Osteoblast (primary cell): Measurements from ENCODE around the gene KTN1. TPM values are rescaled to one million over a fixed set of nuclear protein-coding genes. Genes with fewer than 3 reads are reported as not detected.

ENCODE experiments used
- DNase-seq: peaks from one replicate; pipeline ENCODE4 v3.0.0; 2011; ENCODE audit warnings: low spot score, mixed read lengths; ENCODE audit not compliant: insufficient read length; ENCODE audit errors: missing footprints
- H2AFZ ChIP-seq: 2 replicates; pipeline ENCODE4 v1.6.0; 2011; ENCODE audit warnings: mild to moderate bottlenecking, low read length
- H3K27ac ChIP-seq: 2 replicates; pipeline ENCODE4 v1.5.1; 2011; ENCODE audit warnings: mild to moderate bottlenecking, low read depth, low read length, moderate library complexity
- H3K27me3 ChIP-seq: 2 replicates; pipeline ENCODE4 v1.6.0; 2012; ENCODE audit warnings: mild to moderate bottlenecking, control low read depth, inconsistent platforms, low read length, moderate library complexity; ENCODE audit not compliant: insufficient read depth
- H3K36me3 ChIP-seq: 2 replicates; pipeline ENCODE4 v1.5.1; 2011; ENCODE audit warnings: mild to moderate bottlenecking, low read length, control low read depth, moderate library complexity; ENCODE audit not compliant: insufficient read depth
- H3K4me1 ChIP-seq: 2 replicates; pipeline ENCODE4 v1.5.1; 2011; ENCODE audit warnings: mild to moderate bottlenecking, low read length, control low read depth, moderate library complexity; ENCODE audit not compliant: insufficient read depth
- H3K4me2 ChIP-seq: 2 replicates; pipeline ENCODE4 v1.6.0; 2011; ENCODE audit warnings: mild to moderate bottlenecking, low read length; ENCODE audit not compliant: insufficient read depth
- H3K4me3 ChIP-seq: fragments of 200-600 bp; sonication (generic); 3 replicates; pipeline ENCODE4 v1.5.1; 2012; ENCODE audit warnings: mild to moderate bottlenecking, low read length, inconsistent platforms; ENCODE audit not compliant: insufficient read depth
- H3K79me2 ChIP-seq: 2 replicates; pipeline ENCODE4 v1.6.0; 2012; ENCODE audit warnings: mild to moderate bottlenecking, low read length, control low read depth, inconsistent platforms; ENCODE audit not compliant: insufficient read depth
- H3K9me3 ChIP-seq: 2 replicates; pipeline ENCODE4 v1.5.1; 2011; ENCODE audit warnings: low read depth, low read length, control low read depth
- H4K20me1 ChIP-seq: 2 replicates; pipeline ENCODE4 v1.6.0; 2012; ENCODE audit warnings: mild to moderate bottlenecking, low read length, control low read depth; ENCODE audit not compliant: insufficient read depth
- CTCF ChIP-seq: IDR thresholded peaks from 2 replicates; pipeline ENCODE4 v1.5.1; 2011; ENCODE audit warnings: mild to moderate bottlenecking, low read depth, low read length, moderate library complexity; ENCODE audit errors: extremely low read depth
- total RNA-seq: library from RNA; depleted of rRNA; stranded (reverse); fragments of >200 nt; gene quantifications from 2 replicates; pipeline ENCODE4 v1.2.3, GENCODE V29; 2012

Gene KTN1
- total RNA-seq, 1 donor: 172 TPM

GRCh38 chr14:55667801-55668200 lies 87.8 kb downstream of the KTN1 start:
- Histone ChIP-seq H3K4me2 (no peak overlapping the region), H3K4me1 (peaks cover 4% of the 10 kb centered on the region), H3K4me3 (no peak overlapping the region)

GRCh38 chr14:55671641-55672040 lies 91.6 kb downstream of the KTN1 start:
- no peaks in the 10 kb centered on the region for H3K27me3 ChIP-seq
- H3K79me2 ChIP-seq: no peaks in the 10 kb centered on the region
- no peak overlapping the region for H2AFZ ChIP-seq
- no peak for DNase-seq
- peaks cover 50% of the 10 kb centered on the region for H3K36me3 ChIP-seq
- H3K27ac ChIP-seq: no peak overlapping the region
- H4K20me1 ChIP-seq: no peaks in the 10 kb centered on the region
- no peaks in the 10 kb centered on the region for H3K9me3 ChIP-seq
- no peak overlapping the region for H3K4me3 ChIP-seq
- no peak overlapping the region for H3K4me2 ChIP-seq
- peaks cover 4% of the 10 kb centered on the region for H3K4me1 ChIP-seq
- no peak for TF ChIP-seq CTCF

More at GRCh38 chr14:55667801-55668200, 87.8 kb downstream of the KTN1 start:
- Histone ChIP-seq H3K27me3 (no peaks in the 10 kb centered on the region), H3K79me2 (no peaks in the 10 kb centered on the region), H3K9me3 (no peaks in the 10 kb centered on the region), H3K27ac (no peak overlapping the region), H2AFZ (no peak overlapping the region), H4K20me1 (no peaks in the 10 kb centered on the region), H3K36me3 (peaks cover 30% of the 10 kb centered on the region)
- TF ChIP-seq CTCF: no peak
- DNase-seq: no peak

GRCh38 chr14:55673048-55673447 lies 93.0 kb downstream of the KTN1 start:
- no peak overlapping the region for H3K4me2 ChIP-seq
- no peak for DNase-seq

GRCh38 chr14:55681096-55681495 lies 101.1 kb downstream of the KTN1 start:
- no peak for DNase-seq
- Histone ChIP-seq H3K27me3 (no peaks in the 10 kb centered on the region), H3K36me3 (peaks cover 47% of the 10 kb centered on the region), H4K20me1 (no peaks in the 10 kb centered on the region), H2AFZ (no peak overlapping the region), H3K4me3 (no peak overlapping the region), H3K27ac (no peak overlapping the region), H3K4me2 (no peak overlapping the region), H3K9me3 (no peaks in the 10 kb centered on the region), H3K79me2 (no peaks in the 10 kb centered on the region), H3K4me1 (no peaks in the 10 kb centered on the region)
- no peak for TF ChIP-seq CTCF

More at GRCh38 chr14:55673048-55673447, 93.0 kb downstream of the KTN1 start:
- H2AFZ ChIP-seq: no peak overlapping the region
- peaks cover 55% of the 10 kb centered on the region for H3K36me3 ChIP-seq
- no peaks in the 10 kb centered on the region for H4K20me1 ChIP-seq
- no peak overlapping the region for H3K4me3 ChIP-seq
- peaks cover 4% of the 10 kb centered on the region for H3K4me1 ChIP-seq
- no peak overlapping the region for H3K27ac ChIP-seq
- TF ChIP-seq CTCF: no peak
- no peaks in the 10 kb centered on the region for H3K79me2 ChIP-seq
- H3K9me3 ChIP-seq: no peaks in the 10 kb centered on the region
- no peaks in the 10 kb centered on the region for H3K27me3 ChIP-seq
